Measurements from ENCODE around the gene MSH3.
A peak's percentile ranks its signal among the peaks of the same experiment; 100 is the strongest.
"Not testable (repeated sequence)": the region's sequence is repeated elsewhere in the genome, so short reads cannot be mapped to it uniquely, and the experiment has no call there.

Gene MSH3

DNA sequence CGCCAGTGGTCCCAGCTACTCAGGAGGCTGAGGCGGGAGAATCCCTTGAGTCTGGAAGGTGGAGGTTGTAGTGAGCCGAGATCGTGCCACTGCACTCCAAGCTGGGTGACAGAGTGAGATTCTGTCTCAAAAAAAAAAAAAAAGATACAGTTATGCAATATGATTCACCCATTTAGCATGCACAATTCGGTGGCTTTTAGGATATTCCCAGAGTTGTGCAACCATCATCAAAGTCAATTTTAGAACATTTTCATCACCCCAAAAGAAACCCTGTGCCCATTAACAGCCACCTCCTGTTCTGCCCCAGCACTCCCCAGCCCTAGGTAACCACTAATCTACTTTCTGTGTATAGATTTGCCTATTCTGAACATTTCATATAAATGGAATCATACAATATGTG lies 4.7 kb downstream of the MSH3 start:
- DNase-seq: no peak

DNA sequence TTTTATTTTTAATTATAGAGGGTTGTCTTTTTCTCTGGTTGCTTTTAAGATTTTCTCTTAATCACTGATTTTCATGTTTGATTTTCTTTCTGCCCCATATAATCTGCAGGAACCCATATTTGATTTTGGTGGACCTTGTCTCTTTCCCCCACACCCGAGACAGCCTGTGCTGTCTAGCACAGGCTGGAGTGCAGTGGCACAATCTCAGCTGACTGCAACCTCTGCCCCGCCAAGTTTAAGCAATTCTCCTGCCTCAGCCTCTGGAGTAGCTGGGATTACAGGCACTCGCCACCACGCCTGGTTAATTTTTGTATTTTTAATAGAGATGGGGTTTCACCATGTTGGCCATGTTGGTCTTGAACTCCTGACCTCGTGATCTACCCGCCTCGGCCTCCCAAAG lies 6.2 kb downstream of the MSH3 start:
- not testable (repeated sequence) for DNase-seq

DNA sequence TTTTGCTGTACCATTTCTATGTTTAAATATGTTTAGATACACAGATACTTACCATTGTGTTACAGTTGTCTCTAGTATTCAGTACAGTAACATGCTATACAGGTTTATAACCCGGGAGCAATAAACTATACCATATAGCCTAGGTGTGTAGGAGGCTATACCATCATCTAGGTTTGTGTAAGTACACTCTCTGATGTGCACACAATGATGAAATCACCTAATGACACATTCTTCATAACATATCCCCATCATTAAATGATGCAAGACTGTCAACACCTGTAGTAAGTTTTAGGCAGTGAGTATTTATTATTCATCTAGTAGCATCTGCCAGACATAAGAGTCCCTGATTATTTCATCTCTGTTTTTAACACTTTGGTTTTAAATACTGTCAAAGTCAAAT lies 7.7 kb downstream of the MSH3 start:
- DNase-seq: no peak

DNA sequence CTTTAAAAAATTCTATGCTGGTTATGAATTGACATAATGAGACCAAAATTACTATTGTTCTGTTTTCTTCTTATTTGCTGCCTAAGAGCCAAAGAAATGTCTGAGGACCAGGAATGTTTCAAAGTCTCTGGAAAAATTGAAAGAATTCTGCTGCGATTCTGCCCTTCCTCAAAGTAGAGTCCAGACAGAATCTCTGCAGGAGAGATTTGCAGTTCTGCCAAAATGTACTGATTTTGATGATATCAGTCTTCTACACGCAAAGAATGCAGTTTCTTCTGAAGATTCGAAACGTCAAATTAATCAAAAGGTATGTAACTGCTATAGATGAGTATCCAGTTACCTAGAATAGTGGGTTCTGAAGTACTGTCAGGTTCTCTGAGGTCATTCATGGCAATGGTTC lies 10.6 kb downstream of the MSH3 start:
- no peak for DNase-seq

DNA sequence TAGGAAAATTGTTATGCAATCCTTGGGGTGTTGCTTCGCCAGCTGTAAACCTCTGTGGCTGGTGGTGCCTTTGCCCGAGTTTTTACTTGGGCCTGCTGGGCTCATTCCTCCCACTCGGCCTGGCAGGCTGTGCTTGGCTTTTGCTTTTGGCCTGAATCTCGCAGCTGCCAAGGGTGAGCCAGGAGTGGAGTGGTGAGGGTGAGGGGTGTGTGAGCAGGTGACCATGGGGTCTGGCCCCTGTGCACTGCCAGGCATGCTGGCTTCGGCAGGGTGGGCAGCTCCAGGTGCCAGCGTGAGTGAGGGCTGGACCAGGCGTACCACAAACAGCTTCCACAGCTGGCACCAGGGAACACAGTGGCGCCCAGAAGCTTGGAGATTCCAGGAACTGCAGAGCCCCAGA lies 12.9 kb downstream of the MSH3 start:
- no peak for DNase-seq

DNA sequence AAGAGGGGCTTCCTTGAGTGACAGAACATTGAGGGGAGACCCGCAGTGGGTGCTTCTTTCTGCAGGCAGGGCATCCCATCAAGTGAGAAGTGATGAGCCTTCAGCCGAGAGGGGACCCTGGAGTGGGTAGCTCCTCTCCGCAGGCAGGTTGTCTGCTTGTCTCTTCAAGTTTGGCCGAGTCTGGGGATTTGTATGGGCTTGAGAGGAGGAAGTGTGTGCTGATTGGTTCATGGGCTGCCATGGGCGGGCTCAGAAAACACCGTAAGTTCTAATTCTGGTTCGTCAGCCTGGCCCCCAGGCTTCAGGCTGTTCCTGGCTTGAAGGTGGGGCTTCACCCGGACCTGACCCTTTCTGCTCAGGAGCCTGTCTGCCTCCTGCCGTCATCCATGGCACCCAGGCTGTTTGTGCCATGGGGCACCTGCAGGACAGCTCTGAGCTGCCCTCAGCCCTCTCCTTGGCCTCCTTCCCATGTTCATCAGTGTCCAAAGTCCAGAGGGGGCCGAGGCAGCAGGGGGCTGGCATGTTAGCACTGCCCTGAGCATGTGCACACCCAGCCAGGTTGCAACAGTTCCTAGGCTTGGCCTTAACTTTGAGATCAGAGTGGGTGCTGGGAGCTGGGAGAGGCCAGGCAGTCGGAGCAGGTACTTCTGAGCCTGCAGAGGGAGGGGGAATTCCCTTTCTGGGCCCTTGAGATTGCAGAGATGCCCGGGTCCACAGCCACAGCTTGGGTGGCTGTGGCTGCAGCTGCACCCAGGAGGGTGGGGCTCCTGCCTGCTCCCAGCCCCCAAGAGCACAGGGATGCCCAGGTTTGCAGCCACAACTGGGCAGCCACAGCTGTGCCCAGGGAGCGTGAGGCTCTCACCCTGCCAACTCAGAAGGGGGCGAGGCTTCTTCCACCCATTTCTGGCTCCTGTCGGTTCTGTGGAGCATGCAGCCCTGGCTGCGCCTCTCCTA lies 13.8 kb downstream of the MSH3 start:
- DNase-seq: no peak

DNA sequence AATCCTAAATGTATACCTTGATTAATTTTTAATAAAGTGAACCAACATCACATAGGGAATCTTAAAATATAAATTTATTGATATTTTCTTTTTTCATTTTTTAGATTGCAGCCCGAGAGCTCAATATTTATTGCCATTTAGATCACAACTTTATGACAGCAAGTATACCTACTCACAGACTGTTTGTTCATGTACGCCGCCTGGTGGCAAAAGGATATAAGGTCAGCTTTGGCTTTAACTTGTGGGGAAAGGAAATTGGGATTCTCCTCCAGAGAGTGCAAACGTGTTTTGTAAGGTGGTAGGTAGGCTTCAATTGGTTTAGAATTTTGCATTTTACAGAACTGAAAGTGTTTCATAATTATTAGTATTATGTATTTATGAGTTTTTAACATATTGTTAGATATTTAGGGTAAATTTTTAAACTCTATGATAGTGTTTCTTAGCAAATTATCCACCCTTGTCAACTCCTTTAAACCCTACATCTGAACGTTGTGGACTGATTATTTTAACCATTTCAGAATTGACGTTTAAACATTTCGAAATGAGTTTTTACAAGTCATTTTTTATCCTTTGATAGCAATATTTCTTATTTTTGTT lies 17.8 kb downstream of the MSH3 start:
- peak; percentile 57 for DNase-seq

DNA sequence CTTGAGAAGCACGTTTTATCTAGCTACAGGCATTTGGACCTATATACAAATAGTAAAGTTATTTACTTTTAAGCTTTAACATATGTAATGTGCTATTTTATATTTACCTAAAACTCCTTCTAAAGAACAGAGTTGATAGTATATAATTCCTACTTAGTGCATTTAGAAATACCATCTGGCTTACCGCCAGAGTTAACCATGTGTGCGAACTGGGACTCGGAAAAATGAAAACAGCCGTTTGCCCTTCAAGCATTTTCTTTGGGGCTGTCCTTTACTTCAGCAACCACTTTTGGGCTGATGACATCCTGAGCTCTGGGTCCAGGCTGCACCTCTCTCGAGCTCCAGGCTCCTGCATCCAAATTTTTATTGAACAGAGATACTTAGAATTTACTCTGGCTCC lies 22.3 kb downstream of the MSH3 start:
- no peak for DNase-seq

DNA sequence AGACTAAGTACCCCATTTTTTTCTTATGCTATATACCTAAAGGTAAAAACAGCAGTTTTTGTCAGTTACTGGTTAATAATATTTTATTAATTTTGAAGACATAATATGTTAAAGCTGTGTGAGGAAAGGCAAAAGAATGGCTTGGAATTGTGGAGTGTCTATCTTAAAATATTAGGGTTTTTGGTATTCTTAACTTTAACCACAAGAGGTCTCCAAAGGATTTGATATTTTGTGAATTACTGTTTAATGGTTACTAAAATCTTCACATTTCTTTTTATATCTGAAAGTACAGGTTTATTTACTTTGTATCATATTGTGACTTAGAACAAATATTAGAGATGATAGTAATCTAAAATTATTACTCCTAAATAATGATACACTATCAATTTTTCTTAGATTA lies 32.3 kb downstream of the MSH3 start:
- no peak for DNase-seq

DNA sequence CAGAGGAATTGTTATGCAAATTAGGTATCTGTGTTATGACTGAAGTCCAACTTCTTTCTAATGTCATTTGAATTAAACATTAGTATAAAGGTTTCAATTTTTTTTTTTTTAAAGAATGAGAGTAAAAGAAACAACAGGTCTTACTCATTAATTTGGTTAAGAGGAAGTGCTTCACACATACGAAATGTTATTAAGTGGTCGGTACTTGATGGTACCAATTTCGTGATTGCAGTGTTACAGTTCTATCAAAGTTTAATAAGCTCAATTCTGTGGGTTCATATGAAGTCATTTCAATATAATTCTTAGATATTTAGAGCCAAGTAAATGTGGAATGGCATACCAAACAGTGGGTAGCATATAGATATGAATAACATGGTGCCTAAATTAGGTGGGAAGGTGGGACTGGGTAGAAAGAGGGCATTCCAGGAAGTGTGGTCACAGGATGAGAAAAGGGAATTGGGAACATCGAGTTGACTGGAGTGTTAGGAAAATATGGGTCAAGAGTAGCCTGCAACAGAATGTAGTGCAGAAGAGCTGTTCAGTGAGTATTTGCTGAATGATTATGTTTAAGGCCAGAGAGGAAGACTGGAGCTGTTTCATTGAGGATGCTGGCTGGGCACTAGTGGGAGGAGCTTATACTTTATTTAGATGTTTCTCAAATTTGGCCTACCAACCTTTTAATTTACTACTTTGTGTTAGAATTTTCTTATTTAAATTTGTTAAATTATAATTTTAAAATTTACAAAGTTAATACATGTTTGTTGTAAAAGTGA lies 34.4 kb downstream of the MSH3 start:
- no peak for DNase-seq

DNA sequence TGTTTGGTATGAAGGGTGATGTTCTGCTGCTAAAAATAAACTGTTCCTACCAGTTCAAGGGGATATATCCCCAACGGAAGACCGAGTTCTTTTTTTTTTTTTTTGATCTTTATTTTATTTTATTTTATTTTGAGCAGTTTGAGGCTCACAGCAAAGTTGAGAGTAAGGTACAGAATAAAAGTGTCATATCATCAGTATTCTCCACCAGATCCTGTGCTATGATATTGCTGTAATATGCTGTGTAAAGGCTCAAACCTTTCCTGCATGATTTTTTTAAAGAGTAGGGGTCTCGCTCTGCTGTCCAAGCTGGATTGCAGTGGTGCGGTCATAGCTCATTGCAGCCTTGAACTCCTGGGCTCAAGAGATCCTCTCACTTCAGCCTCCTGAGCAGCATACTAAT lies 35.2 kb downstream of the MSH3 start:
- DNase-seq: no peak

DNA sequence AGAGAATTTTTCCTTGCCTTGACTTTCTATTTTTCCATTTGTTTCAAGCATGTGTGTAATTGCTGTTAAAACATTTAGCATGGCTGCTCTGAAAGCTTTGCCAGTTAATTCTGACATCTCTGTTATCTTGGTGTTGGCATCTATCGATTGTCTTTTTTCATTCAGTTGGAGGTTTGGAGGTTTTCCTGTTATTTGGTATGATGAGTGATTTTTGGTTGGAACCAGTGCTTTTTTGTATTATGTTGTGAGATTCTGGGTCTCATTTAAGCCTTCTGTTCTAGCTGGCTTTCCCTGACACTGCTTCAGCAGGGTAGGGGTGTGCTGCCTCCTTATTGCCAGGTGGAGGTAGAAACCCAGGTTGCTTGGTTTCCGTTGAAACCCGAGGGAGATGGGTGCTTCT lies 41.2 kb downstream of the MSH3 start:
- no peak for DNase-seq

DNA sequence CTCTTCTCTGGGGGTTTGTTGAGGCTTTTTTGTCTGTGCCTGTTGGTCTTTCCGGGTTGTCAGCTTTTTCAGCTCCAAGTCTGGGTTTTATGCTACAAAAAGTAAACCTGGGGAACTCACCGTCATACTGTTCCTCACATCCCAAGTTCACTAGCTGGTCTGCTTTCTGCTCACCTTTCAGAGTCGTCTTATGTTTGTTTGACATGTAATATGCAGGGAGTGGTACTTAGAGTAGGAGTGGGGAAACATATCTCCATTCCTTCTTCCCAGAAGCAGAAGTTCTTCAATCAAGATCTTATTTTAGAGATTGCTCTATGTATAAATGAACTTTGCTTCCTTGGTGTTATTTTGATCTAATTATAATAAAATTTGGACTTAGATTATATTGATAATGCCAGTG lies 42.0 kb downstream of the MSH3 start:
- DNase-seq: no peak

DNA sequence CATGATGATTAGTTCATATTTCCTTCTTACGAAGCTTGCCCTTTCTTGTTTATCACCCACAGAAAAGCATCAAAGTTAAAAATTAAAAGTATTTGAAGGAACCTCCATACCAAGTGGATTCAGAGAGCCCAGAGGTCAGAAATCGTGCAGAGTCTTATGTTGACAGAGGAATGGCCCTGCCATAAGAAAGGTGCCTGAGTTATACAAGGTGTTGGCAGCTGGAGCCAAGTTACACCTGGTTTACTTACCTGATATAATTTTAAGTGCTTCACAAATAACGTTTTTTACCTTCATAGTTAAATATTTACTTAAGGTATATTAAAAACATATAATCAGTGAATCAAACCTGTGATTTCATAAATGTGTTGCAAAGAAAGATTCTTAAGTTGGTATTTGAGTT lies 42.6 kb downstream of the MSH3 start:
- no peak for DNase-seq

DNA sequence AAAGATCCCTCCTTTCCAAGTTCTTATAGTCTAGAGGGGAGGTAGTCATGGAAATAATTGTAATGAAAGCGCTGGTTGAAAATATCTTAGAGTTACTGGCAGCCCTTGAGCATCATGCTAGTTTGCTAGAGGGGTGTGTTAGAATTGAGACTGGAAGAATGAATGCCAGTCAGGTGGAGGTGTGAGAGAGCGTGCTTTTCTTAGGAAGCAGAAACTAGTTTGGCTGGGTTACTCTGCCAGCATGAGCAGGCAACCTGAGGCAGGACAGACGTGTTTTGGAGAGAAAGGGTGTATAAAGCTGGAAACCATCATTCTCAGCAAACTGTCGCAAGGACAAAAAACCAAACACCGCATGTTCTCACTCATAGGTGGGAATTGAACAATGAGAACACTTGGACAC lies 43.9 kb downstream of the MSH3 start:
- no peak for DNase-seq

DNA sequence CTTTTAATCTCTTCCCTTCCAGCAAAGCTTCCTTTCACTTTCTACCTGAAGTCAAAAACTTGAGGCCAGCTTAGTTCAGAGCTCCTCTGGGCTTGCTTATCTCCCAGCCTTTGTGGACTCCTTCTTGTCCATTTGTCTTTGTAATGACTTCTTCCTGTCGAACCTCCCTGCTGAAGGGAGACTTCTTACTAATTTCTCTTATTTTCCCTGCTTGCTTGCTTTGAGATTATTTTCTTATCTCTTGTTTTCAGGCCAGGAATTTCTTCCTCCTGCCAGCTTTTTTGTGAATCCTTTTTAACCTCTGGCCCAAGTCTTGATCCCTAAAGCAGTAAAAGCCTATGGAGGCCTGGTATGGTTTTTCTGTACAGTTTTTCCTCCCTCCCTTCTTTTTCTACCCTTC lies 47.1 kb downstream of the MSH3 start:
- DNase-seq: no peak

DNA sequence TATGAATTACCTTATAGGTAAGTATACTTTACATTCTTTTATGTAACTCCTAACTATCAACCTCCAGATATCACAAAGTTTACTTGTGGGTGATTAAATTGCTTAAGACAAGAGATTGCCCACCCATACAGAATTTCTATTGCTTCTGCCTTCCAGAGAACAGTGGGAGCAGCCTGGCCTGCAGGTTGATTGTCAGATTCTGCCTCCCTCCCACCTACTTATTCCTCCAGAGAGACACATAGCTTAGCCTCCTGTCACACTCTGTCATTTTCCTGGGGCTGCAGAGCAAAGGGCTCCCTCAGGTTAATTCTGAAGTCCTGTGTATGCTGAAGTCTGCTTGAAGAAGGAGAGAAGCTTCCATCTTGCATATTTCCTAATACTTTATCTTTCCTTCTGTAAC lies 48.8 kb downstream of the MSH3 start:
- DNase-seq: no peak

DNA sequence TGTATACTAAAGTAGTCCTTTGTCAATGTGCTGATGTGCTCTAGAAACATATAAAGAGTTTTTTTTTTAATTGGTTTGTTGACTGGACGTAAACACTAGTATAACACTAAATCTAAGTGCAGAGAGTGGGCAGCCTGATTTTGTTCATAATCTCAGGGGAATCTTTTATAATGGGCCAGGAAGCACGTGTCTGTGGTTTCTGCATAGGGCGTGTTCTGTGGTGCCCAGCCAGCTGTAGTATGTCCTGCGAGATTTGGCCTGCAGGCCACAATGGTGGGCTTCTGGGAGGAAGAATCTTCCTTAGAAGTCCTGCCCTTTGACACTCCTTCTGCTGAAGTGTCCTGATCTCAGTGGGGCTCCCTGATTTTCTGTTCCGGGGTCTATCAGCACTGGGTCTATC lies 49.3 kb downstream of the MSH3 start:
- no peak for DNase-seq

DNA sequence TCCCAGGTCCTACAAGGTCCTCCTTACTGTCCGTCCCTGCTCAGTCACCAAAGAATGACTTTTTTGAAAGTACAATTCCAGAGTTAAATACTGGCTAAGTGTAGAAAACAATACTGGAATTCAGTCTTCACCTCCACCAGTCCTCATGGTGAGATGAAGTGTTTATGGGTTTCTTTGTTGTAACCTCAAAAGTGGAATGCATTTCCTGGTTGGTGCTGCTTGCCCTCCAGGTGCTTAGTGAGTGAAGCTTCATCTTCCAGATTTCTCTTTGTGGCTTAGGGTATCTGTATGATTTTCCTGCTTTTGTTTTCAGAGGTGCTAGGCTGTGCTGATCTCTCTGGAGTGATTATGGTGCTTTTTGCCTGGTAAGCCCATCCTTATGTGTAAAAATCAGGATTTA lies 49.8 kb downstream of the MSH3 start:
- DNase-seq: no peak

DNA sequence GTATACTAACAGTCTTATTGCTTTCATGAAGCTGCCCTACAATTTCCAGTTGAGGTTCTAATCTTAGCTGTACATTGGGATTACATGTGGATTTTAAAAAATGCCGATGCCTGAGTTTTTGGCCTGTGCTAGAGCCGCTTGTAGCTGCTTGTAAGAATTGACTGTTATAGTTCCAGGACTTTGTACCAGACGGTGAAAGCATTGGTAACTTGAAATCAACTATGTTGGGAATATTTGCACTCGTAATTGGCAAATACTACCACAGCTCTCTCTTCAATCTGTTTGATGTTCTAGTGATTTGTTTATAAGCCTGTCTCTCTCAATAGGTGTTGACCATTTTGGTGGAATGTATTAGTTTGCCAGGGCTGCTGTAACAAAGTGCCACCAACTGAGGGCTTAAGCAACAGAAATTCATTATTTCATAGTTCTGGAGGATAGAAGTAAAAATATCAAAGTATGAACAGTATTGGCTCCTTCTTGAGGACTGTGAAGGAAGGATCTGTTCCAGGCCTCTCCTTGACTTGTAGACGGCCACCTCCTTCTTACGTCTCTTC lies 50.8 kb downstream of the MSH3 start:
- DNase-seq: no peak

DNA sequence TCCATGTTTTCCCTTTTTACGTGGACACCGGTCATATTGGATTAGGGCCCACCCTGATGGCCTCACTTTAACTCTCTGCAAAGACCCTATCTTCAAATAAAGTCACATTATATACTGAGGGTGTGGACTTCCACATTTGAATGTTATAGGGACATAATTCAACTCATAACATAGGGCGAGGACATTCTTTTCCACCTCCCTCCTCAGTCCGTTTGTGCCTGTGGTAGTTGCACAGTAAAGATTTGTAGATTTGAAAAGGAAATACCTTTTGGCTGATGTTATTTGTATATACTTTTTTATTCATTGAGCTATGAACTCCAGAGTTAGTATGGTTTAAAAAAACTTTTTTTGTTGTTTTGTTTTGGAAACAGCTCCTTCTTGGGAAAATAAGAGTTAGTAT lies 51.3 kb downstream of the MSH3 start:
- DNase-seq: no peak

DNA sequence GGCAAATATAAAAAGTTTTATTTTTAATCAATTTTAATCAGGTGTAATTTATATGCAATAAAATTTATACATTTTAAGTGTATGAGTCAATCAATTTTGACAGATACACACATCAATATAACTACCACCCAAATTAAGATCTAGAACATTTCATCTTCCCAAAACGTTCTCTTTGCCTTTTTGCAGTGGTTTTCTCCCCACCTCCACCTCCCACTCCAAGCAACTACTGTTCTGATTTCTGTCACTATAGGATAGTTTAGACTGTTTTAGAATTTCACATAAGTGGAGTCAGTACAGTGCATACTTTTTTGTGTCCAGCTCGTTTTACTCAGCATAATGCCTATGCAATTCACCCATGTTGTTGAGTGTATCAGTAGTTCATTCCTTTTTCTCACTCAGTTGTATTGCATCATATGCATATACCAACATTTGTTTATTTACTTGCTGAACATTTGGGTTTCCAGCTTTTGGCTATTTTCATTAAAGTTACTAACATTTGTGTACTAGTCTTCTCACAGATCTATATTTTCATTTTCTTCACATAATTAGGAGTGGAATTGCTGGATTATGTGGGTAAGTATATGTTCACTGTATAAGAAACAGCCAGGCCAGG lies 52.5 kb downstream of the MSH3 start:
- DNase-seq: no peak

DNA sequence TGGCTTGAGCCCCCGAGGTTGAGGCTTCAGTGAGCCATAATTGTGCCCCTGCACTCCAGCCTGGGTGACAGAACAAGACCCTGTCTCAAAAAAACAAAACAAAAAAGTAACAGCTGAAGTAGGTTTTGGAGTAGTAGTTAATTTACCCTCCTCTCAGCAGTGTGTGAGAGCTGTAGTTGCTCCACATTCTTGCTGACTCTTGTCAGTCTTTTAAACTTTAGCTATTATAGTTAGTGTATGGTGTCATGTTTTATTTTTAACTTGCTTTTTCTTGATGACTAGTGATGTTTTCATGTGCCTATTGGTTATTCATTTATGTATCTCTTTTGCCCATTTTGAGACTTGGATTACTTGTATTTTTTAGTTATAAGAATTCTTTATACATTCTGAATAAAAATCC lies 53.2 kb downstream of the MSH3 start:
- DNase-seq: no peak

Data from right forelimb (tissue), 1 donor.